HG02852 (cell line): ENCODE data around the gene SMIM15.
"Not testable (repeated sequence)": the region's sequence is repeated elsewhere in the genome, so short reads cannot be mapped to it uniquely, and the experiment has no call there.

Experiments
- ATAC-seq: cut with Tn5 transposase; IDR thresholded peaks from one replicate; pipeline ENCODE4 v1.9.1; 2021; ENCODE audit warnings: mild to moderate bottlenecking, moderate library complexity; ENCODE audit not compliant: unreplicated experiment

Gene SMIM15, protein sequence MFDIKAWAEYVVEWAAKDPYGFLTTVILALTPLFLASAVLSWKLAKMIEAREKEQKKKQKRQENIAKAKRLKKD

DNA sequence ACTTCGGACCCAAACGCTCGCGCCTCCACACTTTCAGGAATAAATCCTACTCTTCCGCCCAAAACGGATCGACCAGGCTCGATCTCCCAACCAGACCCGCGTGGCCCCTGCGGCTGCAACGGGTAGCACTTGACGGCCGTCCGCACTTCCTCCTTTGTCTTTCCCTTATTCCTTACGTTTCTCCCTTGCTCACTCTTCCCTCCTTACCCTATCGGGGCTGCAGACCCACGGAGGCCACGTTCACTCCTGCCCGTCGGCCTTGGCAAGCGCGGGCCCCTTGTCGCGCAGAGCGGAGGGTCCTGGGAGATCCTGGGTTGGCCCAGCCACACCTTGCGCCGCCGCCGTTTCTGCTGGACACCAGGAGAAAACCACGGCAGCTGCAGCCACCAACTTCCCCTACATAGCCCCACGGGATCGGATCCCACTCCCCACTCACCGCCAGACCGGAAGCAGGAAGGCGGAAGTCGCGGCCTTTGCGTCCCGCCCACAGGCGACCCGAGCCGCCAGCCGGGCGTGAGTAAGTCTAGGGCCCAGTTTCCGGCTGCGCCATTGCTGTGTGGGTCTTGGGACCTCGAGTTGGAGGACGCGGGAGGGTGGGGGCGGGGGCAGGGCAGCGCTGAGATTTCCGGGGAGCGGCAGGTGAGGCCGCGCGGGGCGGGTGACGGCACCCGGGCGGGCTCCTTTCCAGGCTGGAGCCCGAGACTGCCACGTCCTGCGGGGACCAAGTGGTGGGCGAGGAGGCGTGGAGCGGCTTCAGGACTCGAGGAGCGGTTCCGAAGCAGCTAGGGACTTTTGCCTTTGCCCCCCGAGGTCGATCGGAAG, at the start of gene SMIM15:
TSS of gene SMIM15 (minus strand) at position 459 of the 822 bp plus-strand sequence. CDS start 2,297 bp downstream, outside the sequence.
- peak; percentile 97 for ATAC-seq

DNA sequence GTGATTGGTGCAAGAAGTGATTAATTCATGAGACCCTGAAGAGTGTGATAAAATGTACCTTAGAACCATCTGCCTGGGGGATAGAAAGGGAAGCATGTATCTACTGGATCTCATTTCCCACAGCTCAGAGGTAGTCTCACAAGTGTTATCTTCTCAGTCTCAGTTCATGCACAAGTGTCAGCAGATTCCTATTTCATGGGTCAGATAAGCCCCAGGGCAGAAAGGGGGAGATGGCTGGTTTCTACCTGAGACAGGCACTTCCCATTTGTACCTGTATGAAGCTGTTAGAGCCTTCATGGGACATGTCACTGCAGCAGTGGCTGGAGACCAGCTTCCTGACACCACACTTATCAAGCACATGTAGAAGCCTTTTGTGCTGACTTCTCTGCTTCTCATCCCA, 45.6 kb upstream of the SMIM15 start:
- ATAC-seq = no peak

DNA sequence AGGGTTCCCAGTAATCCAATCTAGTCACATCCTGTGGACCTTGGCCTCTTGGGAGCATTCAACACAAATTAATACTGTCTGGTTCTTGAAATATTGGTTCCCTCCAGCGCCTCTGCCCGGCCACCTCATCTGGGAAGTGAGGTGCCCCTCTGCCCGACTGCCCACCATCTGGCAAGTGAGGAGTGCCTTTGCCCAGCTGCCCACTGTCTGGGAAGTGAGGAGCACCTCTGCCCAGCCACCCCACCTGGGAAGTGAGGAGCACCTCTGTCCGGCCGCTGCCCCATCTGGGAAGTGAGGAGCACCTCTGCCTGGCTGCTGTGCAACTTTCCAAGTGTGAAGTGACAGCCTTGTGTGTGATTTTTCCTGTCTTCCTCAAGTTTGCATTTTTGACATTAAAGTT, 42.7 kb upstream of the SMIM15 start:
- no peak for ATAC-seq

DNA sequence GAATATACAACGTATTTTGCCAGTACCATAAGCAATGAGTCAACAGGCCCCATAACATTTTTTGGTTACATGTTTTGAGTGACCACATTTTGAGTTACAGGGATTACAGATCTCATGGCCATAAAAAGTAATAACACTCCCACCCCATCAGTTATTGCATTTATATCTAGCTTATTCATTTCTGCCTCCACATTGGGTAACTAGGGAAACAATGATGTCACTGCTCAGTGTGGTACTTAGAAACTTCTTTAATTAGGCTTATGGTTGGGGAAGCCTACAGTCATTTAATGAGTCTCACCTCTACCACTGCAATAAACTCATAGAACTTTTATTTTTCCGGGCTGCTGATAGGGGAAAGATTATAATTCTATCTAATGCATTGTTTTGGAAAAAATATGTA, 39.9 kb upstream of the SMIM15 start:
- no peak for ATAC-seq

DNA sequence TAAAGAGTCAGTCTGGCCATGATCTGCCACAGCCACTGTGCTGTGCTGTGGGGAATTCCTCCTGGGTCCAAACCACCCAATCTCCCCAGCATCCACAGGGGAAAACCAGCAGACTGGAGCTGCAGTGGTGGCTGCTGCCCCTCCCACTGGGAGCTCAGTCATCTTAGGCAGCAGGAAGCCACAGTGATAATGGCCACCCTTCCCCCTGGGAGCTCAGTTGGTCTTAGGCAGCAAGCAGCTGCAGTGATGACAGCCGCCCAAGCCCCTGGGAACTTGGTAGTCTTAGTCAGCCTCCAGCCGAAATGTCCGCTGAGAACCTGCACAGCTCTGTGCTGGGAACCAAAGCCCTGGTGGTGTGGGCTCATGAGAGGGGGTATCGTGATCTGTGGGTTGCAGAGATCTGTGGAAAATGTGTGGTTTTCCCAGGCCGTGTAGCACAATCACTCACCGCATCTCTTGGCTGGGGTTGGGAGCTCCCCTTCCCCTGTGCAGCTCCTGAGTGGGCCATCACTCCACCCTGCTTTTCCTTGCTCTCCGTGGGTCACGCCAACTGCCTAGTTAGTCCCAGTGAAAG, 38.4 kb upstream of the SMIM15 start:
- ATAC-seq = peak; percentile 77

DNA sequence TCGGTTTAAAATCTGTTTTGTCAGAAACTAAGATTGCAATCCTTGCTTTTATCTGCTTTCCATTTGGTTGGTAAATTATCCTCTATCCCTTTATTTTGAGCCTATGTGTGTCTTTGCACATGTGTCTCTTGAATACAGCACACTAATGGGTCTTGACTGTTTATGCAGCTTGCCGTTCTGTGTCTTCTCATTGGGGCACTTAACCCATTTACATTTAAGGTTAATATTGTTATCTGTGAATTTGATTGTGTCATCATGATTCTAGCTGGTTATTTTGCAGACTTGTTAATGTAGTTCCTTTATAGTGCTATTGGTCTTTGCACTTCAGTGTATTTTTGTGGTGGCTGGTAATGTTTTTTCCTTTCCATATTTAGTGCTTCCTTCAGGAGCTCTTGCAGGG, 36.3 kb upstream of the SMIM15 start:
- no peak for ATAC-seq

DNA sequence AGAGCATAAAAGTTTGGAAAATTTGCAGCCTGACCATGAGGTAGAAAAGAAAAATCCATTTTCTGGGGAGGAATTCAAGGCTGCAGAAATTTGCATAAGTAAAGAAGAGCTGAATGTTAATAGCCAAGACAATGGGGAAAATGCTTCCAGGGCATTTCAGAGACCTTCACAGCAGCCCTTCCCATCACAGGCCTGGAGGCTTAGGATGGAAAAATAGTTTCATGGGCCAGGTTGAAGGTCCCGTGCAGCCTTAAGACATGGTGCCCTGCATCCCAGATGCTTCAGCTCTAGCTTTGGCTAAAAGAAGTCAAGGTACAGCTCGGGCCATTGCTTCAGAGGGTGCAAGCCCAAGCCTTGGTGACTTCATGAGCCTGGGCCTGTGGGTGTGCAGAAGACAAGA, 25.6 kb upstream of the SMIM15 start:
- not testable (repeated sequence) for ATAC-seq

DNA sequence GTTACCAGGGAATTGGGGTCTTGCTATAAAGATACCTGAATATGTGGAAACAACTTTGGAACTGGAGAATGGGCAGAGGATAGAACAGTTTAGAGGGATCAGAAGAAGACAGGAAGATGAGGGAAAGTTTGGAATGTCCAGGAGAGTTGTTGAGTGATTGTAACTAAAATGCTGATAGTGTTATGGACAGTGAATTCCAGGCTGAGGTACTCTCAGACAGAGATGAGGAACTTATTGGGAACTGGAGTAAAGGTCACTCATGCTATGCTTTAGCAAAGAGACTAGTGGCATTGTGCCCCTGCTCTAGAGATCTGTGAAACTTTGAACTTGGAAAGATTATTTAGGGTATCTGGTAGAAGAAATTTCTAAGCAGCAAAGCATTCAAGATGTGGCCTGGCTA, 25.1 kb upstream of the SMIM15 start:
- not testable (repeated sequence) for ATAC-seq

DNA sequence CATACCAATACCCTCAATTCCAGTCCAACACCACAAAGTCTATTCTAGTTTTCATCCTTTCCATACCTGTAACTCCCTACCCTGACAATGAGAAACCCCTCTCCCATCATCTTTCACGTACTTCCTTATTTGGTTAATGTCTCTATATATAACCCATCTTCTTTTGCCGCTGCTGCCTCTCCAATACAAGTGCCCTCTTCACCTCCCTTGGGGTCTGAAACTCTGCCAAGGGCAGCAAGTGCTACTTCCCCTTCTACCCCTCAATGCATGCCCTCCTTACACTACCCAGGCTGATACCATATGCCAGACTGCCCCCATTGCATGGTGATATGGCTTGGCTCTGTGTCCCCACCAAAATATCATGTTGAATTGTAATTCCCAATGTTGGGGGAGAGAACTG, 24.4 kb upstream of the SMIM15 start:
- no peak for ATAC-seq

DNA sequence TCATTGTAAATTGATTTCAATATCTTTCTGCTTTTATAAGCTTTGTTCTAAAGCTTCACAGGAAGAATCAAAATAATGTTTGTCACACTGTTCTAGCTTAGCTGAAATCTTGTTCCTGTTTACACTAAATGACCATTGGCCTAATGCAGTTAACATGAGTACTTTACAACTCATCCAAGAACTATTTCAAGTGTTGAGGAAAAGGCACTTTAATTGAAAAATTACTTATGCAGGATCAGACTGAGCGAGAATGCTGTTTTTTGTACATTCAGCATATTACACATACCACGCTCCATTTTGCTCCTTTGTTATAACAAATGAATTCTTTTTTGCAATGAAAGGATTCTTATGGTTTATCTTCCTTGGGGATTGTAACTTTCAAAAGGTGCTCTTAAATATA, 22.4 kb upstream of the SMIM15 start:
- ATAC-seq = no peak

DNA sequence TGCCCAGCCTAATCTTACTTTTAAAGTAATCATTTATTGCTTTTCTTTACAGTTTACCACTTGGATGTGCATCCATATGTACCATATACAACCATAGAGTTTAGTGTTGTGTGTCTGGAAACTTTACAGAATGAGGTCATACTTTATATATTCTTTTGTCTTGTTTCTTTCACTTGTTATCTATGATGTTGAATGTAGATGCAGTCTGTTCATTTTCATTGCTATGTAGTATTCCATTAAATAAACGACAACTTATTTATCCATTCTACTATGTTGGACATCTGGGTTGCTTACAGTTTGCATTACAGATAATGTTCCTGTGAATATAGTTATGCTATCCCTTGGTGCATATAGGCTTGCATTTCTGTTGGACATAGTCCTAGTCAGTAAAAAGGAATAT, 21.3 kb upstream of the SMIM15 start:
- no peak for ATAC-seq

DNA sequence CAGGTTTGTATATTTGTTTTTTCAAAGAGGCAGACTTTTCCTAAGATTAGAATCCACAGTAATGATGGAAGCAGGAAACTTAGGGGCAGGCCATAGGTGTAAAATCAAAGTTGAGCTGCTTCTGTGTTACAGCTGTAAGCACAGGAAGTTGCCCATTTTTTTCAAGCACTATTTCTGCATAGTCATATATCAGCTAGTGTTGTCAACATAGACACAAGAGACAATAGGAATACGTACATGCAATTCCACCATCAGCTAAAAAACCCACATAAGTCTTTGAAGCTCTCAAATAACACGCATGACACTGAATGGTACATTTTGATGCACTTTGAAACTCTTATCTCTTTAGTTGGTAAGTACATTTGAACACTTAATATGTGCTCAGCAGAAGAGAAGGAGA, 20.2 kb upstream of the SMIM15 start:
- no peak for ATAC-seq

DNA sequence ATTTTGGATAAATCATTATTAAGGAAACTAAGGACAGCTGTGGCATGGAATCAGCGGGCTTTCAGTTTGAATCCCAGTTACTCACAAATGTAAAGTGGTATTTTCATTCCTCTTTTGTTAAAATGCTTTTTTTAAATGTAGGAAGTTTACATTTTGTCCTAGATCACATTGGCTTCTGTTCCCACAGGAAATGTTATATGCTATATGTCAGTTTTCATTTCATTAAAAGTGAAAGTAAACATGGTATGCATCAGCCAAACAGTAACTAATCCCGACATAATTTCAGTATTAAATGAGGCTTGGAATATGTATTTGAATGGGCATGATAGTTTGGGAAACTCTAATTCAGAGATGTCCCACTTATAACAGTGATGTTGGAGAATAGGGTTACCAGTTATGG, 18.6 kb upstream of the SMIM15 start:
- no peak for ATAC-seq

DNA sequence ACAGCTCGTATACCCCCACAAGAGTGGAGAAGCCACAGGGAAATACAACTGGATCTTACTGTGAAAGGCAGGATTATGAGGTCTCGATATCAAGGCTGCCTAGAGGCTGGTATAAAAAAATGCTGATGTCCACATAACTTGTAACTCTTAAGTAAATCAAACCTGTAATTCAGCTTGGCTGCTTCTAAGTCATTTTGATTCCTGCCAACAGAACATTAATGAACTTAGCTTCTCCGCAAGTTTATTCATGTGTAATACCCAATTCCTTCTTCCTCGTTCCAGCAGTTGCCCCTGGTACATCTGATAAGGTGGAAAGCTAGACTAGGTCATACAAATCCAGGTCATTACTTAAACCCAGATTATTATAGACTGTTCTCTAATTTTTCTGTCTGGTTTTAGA, 16.4 kb upstream of the SMIM15 start:
- ATAC-seq = no peak

DNA sequence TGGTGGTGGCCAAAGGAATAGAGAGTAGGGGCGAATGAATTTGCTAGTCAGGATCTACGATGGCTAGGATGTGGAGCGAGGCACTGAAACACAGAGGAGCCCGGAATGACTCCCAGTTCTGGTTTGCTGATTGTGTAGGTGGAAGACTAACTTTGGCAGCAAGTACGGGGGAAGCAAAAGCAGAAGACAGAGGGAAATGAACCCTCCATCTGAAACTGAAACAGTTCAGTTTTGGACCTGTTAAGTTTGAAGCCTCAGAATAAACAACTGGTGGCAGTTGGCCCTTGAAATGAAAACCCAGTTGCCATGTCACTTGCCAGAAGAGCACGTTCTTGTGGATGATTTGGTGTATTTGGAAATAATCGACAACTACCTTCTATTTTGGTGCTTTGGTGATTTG, 15.4 kb upstream of the SMIM15 start:
- peak; percentile 91 for ATAC-seq

DNA sequence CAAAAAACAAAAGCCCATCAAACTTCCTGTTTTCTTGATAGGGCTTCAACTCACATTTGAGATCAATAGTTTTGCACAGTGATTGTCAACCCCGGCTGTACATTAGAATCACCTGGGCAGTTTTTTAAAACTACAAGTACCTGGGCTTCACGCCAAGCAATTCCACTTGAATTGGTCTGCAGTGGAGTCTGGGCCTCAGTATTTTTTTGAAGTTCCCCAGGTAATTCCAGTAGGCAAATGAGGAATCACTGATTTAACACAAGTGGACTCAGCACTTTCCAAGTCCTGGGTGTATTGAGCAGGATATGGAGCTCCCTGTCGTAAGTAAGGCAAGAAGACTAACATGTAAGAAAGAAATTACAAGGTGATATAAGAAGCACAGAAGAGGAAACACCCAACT, 14.8 kb upstream of the SMIM15 start:
- no peak for ATAC-seq

DNA sequence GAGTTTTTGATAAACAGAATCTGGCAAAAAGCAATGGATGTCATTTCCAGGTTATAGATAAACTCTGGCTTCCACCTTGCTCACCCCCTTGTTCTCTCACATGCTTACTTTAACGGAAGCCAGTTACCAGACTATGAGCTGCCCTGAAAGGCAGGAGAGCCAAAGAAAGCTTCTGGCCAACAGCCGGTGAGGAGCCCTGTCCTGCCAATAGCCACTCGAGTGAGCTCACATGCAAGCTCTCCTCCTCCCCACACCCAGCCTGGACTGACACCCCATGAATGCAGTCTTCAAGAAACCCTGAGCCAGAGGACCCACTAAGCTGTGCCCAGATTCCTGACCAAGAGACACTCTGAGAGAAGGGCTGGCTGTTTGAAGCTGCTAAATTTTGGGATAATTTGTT, 14.4 kb upstream of the SMIM15 start:
- no peak for ATAC-seq

DNA sequence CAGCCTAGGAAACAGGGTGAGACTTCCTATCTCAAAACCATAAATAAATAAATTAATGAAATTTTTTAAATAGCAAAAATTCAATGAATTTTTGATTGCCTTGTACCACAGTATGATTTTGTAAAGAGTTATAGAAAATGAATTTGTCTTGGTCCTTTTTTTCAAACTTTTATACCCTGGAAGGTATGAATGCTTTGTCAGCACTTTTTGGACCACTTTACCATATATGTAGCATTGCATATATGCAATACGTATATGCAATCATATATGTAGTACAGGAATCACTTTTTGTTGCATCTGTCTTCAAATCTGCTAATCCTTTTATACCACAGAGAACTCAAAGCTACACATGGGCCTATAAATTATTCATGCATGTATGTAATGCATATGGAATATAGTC, 9.2 kb upstream of the SMIM15 start:
- ATAC-seq = no peak

DNA sequence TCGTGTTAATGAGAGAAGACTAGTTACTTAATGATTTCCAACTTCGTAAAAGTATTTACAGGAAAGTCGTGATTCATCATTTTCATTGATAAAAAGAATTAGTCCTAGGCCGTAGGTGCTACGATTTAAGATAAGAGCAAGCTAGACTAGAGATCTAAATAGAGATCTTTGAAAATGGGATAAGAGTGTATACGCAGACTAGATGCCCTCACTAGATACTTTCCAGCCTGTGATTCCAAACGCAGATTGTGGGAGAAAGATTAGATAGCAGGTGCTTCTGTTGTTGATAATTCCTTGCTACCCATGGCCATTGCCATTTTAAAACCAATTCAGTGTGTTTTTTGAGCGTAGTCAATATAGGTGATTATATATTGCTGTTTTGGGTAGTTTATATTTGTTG, 6.7 kb upstream of the SMIM15 start:
- no peak for ATAC-seq

DNA sequence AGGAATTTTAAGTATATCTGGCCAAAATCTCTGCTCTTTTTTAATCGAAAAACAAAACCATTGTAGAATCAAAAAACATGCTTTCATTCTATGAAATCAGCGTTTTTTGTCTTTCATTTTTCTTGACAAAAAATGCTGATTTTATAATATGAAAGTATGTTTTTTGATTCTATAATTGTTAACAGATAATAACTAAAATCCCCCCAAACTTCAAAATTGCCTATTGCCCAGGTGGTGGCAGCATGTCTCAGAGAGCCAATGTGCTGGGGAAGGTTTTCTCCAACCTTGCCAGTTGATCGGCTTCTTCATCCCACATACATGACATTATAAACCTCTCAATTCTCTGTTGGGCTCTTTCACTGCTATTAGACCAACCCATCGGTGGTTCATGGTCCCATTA, 5.1 kb upstream of the SMIM15 start:
- ATAC-seq = no peak

DNA sequence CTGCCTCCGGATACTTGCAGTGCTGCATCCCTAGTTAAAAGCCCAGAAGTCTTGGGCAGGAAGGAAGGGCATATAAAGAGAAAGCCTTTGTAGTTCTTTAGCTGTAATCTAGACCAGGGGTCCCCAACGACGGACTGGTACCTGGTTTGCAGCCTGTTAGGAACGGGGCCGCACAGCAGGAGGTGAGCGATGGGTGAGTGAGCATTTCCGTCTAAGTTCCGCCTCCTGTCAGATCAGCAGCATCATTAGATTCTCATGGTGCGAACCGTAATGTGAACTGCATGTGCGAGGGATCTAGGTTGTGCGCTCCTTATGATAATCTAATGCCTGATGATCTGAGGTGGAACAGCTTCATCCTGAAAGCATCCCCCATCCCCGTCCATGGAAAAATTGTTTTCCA, 1.6 kb upstream of the SMIM15 start:
- ATAC-seq = no peak

DNA sequence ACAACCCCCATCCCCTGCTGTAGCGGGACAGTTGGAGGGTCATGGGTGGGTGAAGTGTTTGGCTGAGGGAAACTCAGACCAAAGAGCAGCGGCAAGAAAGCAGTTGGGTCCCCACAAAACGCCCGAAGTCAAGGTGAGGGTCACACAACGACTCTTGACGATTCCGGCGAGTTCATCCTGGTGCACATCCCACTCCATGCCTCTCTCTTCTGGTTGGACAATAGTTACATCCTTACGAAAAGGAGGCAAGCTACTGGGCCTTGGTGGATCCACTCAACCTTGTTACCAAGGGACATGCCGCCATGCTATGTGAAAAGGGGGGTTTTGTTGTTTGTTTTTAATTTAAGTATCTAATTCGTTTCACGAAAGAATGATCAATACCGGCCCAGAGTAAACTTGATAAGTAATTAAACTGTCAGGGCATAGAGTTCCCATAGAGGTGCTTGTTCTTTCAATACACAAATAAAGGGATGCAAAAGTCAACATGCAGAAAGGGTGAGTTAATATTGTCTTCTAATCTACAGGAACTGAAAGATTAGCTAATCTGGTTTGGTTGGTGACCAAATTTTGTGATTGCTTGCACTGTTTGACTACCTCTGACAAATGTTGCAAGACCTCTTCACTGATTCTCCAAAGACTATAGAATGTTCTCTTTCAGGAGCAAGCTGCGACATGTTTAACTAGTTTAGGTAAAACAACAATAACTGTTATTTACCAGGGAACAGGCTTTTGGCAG, 732 bp upstream of the SMIM15 start:
- no peak for ATAC-seq
